Liver (tissue), 9 donors: Measurements from ENCODE around the gene CNST. TPM values are rescaled to one million over a fixed set of nuclear protein-coding genes. Genes with fewer than 3 reads are reported as not detected.

Experiments
- DNase-seq: peaks from one replicate; pipeline ENCODE4 v3.0.0-alpha.2; 2017; ENCODE audit warnings: low spot score
- H3K27ac ChIP-seq, 2 donors: one replicate each; pipeline ENCODE4 v1.7.0; 2013; ENCODE audit warnings: inconsistent platforms in 2 of 2, low read length in 2 of 2, control low read depth in 1 of 2, low read depth in 1 of 2, mild to moderate bottlenecking in 1 of 2
- H3K27me3 ChIP-seq, 4 donors: one replicate each; pipeline versions ENCODE4 v1.6.1 to v1.7.0; 2013; ENCODE audit warnings: low read length in 3 of 4, inconsistent platforms in 1 of 4, mild to moderate bottlenecking in 1 of 4, moderate library complexity in 1 of 4; ENCODE audit not compliant: control insufficient read depth in 4 of 4, insufficient read depth in 4 of 4
- H3K36me3 ChIP-seq, 4 donors: one replicate each; pipeline versions ENCODE4 v1.6.1 to v1.7.0; 2013; ENCODE audit warnings: low read length in 3 of 4, mild to moderate bottlenecking in 3 of 4, low read depth in 1 of 4, moderate library complexity in 1 of 4; ENCODE audit not compliant: control insufficient read depth in 4 of 4, insufficient read depth in 3 of 4
- H3K4me1 ChIP-seq, 4 donors: one replicate each; pipeline versions ENCODE4 v1.6.1 to v1.7.0; 2013; ENCODE audit warnings: low read length in 3 of 4, mild to moderate bottlenecking in 3 of 4, moderate library complexity in 1 of 4; ENCODE audit not compliant: control insufficient read depth in 4 of 4, insufficient read depth in 4 of 4
- H3K4me3 ChIP-seq, 3 donors: one replicate each; pipeline versions ENCODE4 v1.6.1 to v1.7.0; 2013; ENCODE audit warnings: low read length in 3 of 3, control low read depth in 1 of 3, low read depth in 1 of 3, mild to moderate bottlenecking in 1 of 3
- H3K9ac ChIP-seq, 2 donors: one replicate each; pipeline ENCODE4 v1.7.0; 2013; ENCODE audit warnings: low read length in 2 of 2, mild to moderate bottlenecking in 2 of 2, moderate library complexity in 2 of 2, control low read depth in 1 of 2, low read depth in 1 of 2
- H3K9me3 ChIP-seq, 4 donors: one replicate each; pipeline versions ENCODE4 v1.6.1 to v1.7.0; 2013; ENCODE audit warnings: low read length in 3 of 4; ENCODE audit not compliant: control insufficient read depth in 4 of 4
- ATF3 ChIP-seq: IDR thresholded peaks from 2 replicates; pipeline ENCODE4 v1.6.1; 2016; ENCODE audit warnings: antibody characterized with exemption
- CTCF ChIP-seq: fragments of 150-350 bp; IDR thresholded peaks from 2 replicates; pipeline ENCODE4 v1.5.1; 2017; ENCODE audit warnings: improper control_type of control experiment, low read depth, low read length; ENCODE audit not compliant: missing input control
- EGR1 ChIP-seq, 2 donors: IDR thresholded peaks; 2 replicates each; pipeline ENCODE4 v1.6.1; 2016 to 2018; ENCODE audit warnings: antibody characterized with exemption in 2 of 2, low read depth in 2 of 2
- FOXA1 ChIP-seq: IDR thresholded peaks from 2 replicates; pipeline ENCODE4 v1.6.1; 2016; ENCODE audit warnings: antibody characterized with exemption
- FOXA2 ChIP-seq: IDR thresholded peaks from 2 replicates; pipeline ENCODE4 v1.6.1; 2016; ENCODE audit warnings: antibody characterized with exemption
- GABPA ChIP-seq, 2 donors: IDR thresholded peaks in 1 of 2; conservative IDR thresholded peaks in 1 of 2; 2 replicates each; pipeline ENCODE4 v1.6.1; 2016; ENCODE audit warnings: antibody characterized with exemption in 2 of 2, mild to moderate bottlenecking in 1 of 2, moderate library complexity in 1 of 2
- HNF4A ChIP-seq, 2 donors: conservative IDR thresholded peaks; 2 replicates each; pipeline ENCODE4 v1.6.1; 2016; ENCODE audit warnings: antibody characterized with exemption in 2 of 2, mild to moderate bottlenecking in 2 of 2
- HNF4G ChIP-seq: IDR thresholded peaks from 2 replicates; pipeline ENCODE4 v1.6.1; 2016; ENCODE audit warnings: antibody characterized with exemption
- JUND ChIP-seq, 2 donors: IDR thresholded peaks; 2 replicates each; pipeline ENCODE4 v1.6.1; 2016; ENCODE audit warnings: antibody characterized with exemption in 2 of 2
- NR2F2 ChIP-seq: IDR thresholded peaks from 2 replicates; pipeline ENCODE4 v1.6.1; 2016; ENCODE audit warnings: antibody characterized with exemption
- RAD21 ChIP-seq, 2 donors: IDR thresholded peaks; 2 replicates each; pipeline ENCODE4 v1.6.1; 2016; ENCODE audit warnings: antibody characterized with exemption in 2 of 2, mild to moderate bottlenecking in 2 of 2
- REST ChIP-seq: IDR thresholded peaks from 2 replicates; pipeline ENCODE4 v1.6.1; 2016; ENCODE audit warnings: antibody characterized with exemption, mild to moderate bottlenecking
- RXRA ChIP-seq, 2 donors: IDR thresholded peaks; 2 replicates each; pipeline ENCODE4 v1.6.1; 2017 to 2018; ENCODE audit warnings: antibody characterized with exemption in 2 of 2, mild to moderate bottlenecking in 1 of 2
- SP1 ChIP-seq: IDR thresholded peaks from 2 replicates; pipeline ENCODE4 v1.6.1; 2018; ENCODE audit warnings: antibody characterized with exemption, mild to moderate bottlenecking
- TAF1 ChIP-seq: conservative IDR thresholded peaks from 2 replicates; pipeline ENCODE4 v1.6.1; 2016; ENCODE audit warnings: antibody characterized with exemption, mild to moderate bottlenecking
- YY1 ChIP-seq: IDR thresholded peaks from 2 replicates; pipeline ENCODE4 v1.6.1; 2016; ENCODE audit warnings: antibody characterized with exemption, mild to moderate bottlenecking
- ZBTB33 ChIP-seq: IDR thresholded peaks from 2 replicates; pipeline ENCODE4 v1.6.1; 2016; ENCODE audit warnings: antibody characterized with exemption
- WGBS: extraction: QIAGEN DNeasy Blood & Tissue Kit; methylation state at CpG from one replicate; pipeline ENCODE4 v1.1.7; 2013; 5-methylcytosine and 5-hydroxymethylcytosine counted together
- polyA plus RNA-seq, 2 donors: library from polyadenylated mRNA; stranded (reverse) in 1 of 2; unstranded in 1 of 2; fragments of 200-250 nt in 1 of 2; fragments of >200 nt in 1 of 2; fragmentation: Nextera tagmentation in 1 of 2; extraction: Ambion mirVana in 1 of 2; gene quantifications; one replicate each; pipeline versions ENCODE4 v1.2.1 to v1.2.3, GENCODE V29; 2013 to 2015
- total RNA-seq, 2 donors: library from RNA; depleted of rRNA; stranded (reverse); fragments of >200 nt; gene quantifications; one replicate each; pipeline ENCODE4 v1.2.3, GENCODE V29; 2014
- donor health status: healthy.
- donor health status: healthy.
- donor health status: healthy.
- donor health status: healthy.
- donor health status: healthy.

Gene CNST
- total and polyA plus RNA-seq, 4 donors: 6.1 to 36.3 (median 12.1) TPM

- no peak overlapping the region for H3K9ac ChIP-seq
- H3K27ac ChIP-seq: no peak overlapping the region
- WGBS: 78% methylated on average over 15 of the region's 15 CpGs
- no peak overlapping the region for H3K4me3 ChIP-seq
- no peaks in the 10 kb centered on the region for H3K9me3 ChIP-seq
- H3K4me1 ChIP-seq: no peaks in the 10 kb centered on the region
- no peaks in the 10 kb centered on the region for H3K27me3 ChIP-seq
- no peaks in the 10 kb centered on the region for H3K36me3 ChIP-seq
- no peak for DNase-seq
- TF ChIP-seq YY1 (no peak), EGR1 (IDR thresholded peaks at IDR 0.05; ENCODE audit: low read depth in 2 of 2) (no peak), HNF4G (no peak), SP1 (no peak), HNF4A (conservative IDR thresholded peaks at IDR 0.05) (no peak), NR2F2 (no peak), RXRA (IDR thresholded peaks at IDR 0.05) (no peak), RAD21 (IDR thresholded peaks at IDR 0.05) (no peak), ATF3 (no peak), FOXA2 (no peak), FOXA1 (no peak), JUND (IDR thresholded peaks at IDR 0.05) (no peak), ZBTB33 (no peak), REST (no peak), TAF1 (no peak), CTCF (no peak), GABPA (IDR thresholded peaks at IDR 0.05 in 1 of 2, conservative IDR thresholded peaks at IDR 0.05 in 1 of 2) (no peak)
Observed at GRCh38 chr1:246681900-246682895, 115.9 kb downstream of the CNST start.
